Esophagus squamous epithelium (tissue), 4 donors: ENCODE measurements around the gene EFCAB5.

Experiments used
- POLR2A ChIP-seq, 4 donors: fragments of 450-650 bp; IDR thresholded peaks; one replicate each; pipeline ENCODE4 v1.6.1; 2017; ENCODE audit warnings: antibody characterized with exemption in 4 of 4, mild to moderate bottlenecking in 4 of 4, moderate library complexity in 3 of 4
- TF ChIP-seq, protein P1 (sequence below), 6 experiments: fragments of 450-650 bp in 4 of 6; fragments of 200-600 bp in 2 of 6; sonication (generic) in 2 of 6; IDR thresholded peaks; one replicate each; pipeline ENCODE4 v1.5.1; 2016 to 2019; ENCODE audit warnings: antibody characterized with exemption in 6 of 6, mild to moderate bottlenecking in 4 of 6, moderate library complexity in 4 of 6

DNA sequence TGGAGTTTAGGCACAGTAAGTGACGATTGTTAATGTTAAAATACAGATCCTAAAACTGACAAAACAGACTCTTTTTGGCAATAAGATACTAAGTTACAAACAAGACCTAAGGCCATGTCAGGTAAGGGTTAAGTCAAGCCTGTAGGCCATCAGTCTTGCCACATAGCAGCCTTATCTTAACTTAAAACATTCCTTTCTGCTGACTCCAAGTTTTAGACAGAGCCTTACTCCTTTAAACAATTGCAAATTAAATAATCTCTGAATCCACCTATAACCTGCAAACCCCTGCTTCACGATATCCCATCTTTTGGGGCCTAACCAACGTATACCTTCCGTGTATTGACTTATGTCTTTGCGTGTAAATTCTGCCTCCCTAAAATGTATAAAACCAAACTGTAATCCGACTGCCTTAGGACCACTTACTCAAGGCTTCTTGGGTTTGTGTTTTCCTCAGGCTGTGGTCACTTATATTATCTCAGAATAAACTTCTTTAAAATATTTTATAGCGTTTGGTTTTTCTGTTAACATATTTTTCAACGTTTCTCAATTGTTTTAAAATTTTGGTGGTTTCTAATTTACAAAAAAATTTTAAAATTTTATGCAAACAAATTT is 64.4 kb downstream of the EFCAB5 start:
- TF ChIP-seq, protein P1, sequence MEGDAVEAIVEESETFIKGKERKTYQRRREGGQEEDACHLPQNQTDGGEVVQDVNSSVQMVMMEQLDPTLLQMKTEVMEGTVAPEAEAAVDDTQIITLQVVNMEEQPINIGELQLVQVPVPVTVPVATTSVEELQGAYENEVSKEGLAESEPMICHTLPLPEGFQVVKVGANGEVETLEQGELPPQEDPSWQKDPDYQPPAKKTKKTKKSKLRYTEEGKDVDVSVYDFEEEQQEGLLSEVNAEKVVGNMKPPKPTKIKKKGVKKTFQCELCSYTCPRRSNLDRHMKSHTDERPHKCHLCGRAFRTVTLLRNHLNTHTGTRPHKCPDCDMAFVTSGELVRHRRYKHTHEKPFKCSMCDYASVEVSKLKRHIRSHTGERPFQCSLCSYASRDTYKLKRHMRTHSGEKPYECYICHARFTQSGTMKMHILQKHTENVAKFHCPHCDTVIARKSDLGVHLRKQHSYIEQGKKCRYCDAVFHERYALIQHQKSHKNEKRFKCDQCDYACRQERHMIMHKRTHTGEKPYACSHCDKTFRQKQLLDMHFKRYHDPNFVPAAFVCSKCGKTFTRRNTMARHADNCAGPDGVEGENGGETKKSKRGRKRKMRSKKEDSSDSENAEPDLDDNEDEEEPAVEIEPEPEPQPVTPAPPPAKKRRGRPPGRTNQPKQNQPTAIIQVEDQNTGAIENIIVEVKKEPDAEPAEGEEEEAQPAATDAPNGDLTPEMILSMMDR (IDR thresholded peaks at IDR 0.05) = no peak
- no peak for TF ChIP-seq POLR2A (IDR thresholded peaks at IDR 0.05)
